Heart left ventricle (tissue), 13 donors: ENCODE results near the gene DIP2C.

Experiments used
- POLR2A ChIP-seq, 2 donors: fragments of 450-650 bp; IDR thresholded peaks; one replicate each; pipeline ENCODE4 v1.6.1; 2017; ENCODE audit warnings: antibody characterized with exemption in 2 of 2, mild to moderate bottlenecking in 2 of 2, moderate library complexity in 2 of 2
- TF ChIP-seq, protein P1 (sequence below), 12 donors: fragments of 200-600 bp; sonication (generic) in 4 of 12; IDR thresholded peaks; one replicate each; pipeline versions ENCODE4 v1.5.0 to v1.8.0; 2018 to 2022; ENCODE audit warnings: antibody characterized with exemption in 12 of 12, mild to moderate bottlenecking in 5 of 12
- donor health status: ischemic (EF 13 %, LVEDD 7.1; RV severe dilation, severe dysfunction).
- donor health status: DM: no; HTN: yes; CAD: no.
- donor health status: DM: no; HTN: no; CAD: no.
- donor health status: ischemic (EF 25% LVEDD 6.9; RV normal size, moderate dysfunction).
- donor health status: ischemic (EF 25% LVEDD 5.7; RV mildly dilated, moderate dysfunction).
- donor health status: ischemic (EF 35%, LVEDD 5.7; RV mildly dilated, moderate dysfunction).
- donor health status: nonischemic (EF 11% LVEDD 7.7; RV severe dilation, severe dysfunction).
- donor health status: DM: yes; HTN: yes; CAD: no.
- donor health status: PGD.
- donor health status: ischemic (EF 29% LVEDD 5.4; RV normal size, mild dysfunction).
- donor health status: nonischemic (EF 23%, LVEDD 6.1; RV moderate dilation, normal function).

DNA sequence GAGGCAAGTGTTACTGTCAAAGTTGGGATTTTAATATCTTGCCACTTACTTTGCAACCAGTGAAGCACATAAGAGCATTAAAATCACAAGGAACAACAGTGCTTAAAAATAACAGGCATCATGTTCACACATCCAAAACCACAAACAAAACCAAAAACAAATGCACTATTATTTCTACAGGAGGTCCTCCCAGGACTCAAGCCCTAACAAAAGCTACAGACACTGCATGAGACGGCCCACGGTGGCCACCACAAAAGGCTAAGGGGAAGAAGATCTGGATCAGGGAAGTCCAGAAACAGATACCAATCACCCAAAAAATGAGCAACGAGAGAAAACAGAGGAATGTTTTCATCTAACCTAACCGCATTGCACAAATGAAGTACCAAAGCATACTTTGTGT is 395.8 kb downstream of the DIP2C start:
- TF ChIP-seq, protein P1, sequence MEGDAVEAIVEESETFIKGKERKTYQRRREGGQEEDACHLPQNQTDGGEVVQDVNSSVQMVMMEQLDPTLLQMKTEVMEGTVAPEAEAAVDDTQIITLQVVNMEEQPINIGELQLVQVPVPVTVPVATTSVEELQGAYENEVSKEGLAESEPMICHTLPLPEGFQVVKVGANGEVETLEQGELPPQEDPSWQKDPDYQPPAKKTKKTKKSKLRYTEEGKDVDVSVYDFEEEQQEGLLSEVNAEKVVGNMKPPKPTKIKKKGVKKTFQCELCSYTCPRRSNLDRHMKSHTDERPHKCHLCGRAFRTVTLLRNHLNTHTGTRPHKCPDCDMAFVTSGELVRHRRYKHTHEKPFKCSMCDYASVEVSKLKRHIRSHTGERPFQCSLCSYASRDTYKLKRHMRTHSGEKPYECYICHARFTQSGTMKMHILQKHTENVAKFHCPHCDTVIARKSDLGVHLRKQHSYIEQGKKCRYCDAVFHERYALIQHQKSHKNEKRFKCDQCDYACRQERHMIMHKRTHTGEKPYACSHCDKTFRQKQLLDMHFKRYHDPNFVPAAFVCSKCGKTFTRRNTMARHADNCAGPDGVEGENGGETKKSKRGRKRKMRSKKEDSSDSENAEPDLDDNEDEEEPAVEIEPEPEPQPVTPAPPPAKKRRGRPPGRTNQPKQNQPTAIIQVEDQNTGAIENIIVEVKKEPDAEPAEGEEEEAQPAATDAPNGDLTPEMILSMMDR (IDR thresholded peaks at IDR 0.05) = no peak
- TF ChIP-seq POLR2A (IDR thresholded peaks at IDR 0.05) = no peak
